Embryonic facial prominence (tissue), 1 donor: ENCODE data around the gene HMCN2.
"Not testable (repeated sequence)": the region's sequence is repeated elsewhere in the genome, so short reads cannot be mapped to it uniquely, and the experiment has no call there.

Experiments
- DNase-seq: peaks from one replicate; pipeline ENCODE4 v3.0.0-alpha.2; 2016; ENCODE audit errors: extremely low spot score

Gene HMCN2

DNA sequence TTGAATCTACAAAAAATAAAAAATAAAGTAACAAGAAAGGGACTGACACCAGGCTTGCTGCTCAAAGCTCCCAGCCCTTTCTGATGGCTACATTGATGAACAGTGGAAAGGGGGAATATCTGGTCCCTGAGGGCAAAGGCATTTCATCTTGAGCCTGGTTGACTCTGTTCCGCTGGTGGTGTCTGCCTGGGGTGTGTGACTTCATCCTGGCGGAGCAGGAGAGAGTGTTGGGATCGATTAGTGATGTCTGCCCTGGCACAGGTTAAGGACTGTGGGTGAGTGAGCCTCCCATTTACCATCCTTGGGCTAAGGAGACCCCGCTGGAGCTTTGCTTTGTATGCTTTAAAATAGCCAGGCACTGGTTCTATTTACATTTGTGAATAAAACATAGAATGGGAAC lies 122.3 kb downstream of the HMCN2 start:
- no peak for DNase-seq

DNA sequence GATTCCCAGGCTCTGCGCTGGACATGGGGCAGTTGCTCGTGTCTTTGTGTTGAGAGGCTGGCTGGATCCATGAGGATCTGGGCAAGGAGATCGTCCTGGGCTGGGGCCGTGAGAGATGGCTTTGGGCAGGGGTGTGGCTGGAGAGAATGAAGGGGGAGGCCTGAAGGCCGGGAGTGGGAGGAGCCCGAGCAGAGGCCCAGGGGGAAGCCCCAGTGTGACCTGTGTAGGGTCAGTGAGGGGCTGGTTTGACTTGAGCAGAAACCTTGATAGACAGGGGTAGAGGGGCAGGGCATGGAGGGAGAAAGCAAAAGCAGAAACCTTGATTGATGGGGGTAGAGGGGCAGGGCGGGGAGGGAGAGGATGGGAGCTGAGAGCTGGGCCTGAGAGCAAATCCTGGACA lies 124.8 kb downstream of the HMCN2 start:
- no peak for DNase-seq

DNA sequence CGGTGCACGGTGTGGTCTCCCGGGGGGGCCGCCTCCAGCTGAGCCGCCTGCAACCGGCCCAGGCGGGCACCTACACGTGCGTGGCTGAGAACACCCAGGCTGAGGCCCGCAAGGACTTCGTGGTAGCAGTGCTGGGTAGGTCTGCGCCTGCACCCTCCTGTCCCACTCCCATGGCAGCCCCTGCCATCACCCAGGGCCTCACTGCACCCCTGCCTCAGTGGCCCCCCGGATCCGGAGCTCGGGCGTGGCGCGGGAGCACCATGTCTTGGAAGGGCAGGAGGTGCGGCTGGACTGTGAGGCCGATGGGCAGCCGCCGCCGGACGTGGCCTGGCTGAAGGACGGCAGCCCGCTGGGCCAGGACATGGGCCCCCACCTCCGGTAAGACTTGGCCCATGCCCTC lies 125.4 kb downstream of the HMCN2 start:
- DNase-seq = no peak

DNA sequence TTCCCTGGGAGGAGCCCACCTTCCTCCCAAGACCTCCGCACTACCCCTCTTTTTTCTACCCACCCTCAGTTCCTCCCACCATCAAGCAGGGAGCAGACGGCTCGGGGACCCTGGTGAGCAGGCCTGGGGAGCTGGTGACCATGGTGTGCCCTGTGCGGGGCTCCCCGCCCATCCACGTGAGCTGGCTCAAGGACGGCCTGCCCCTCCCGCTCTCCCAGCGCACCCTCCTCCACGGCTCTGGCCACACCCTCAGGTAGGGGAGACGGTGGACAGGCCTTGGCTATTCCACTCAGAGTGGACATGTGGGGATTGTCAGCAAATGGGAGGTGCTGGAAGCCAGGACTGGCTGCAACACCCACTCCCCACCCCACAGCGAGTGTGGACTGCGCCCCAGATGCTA lies 126.3 kb downstream of the HMCN2 start:
- no peak for DNase-seq

DNA sequence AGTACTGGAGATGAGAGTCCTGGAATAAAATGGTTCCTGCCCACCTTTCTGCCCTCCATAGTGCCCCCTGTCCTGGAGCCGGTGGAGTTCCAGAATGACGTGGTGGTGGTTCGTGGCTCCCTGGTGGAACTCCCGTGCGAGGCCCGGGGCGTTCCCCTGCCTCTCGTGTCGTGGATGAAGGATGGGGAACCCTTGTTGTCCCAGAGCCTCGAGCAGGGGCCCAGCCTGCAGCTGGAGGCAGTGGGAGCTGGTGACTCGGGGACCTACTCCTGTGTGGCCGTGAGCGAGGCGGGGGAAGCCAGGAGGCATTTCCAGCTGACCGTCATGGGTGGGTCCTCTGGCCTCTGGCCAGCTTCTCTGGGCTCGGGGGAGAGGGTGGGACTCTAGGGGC lies 128.1 kb downstream of the HMCN2 start:
- DNase-seq = no peak

DNA sequence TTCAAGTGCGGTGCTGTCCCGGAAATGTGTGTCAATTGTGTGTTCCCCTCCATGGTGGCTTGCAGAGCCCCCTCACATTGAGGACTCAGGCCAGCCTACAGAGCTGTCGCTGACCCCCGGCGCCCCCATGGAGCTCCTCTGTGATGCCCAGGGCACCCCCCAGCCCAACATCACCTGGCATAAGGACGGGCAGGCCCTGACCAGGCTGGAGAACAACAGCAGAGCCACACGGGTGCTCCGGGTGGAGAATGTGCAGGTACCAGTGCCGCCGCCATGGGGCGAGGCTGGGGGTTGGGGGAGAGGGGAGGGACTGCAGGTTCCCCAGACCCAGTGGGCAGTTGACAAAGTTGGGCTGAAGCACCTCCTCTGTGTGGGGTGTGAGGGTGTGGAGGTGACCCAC lies 128.8 kb downstream of the HMCN2 start:
- no peak for DNase-seq

DNA sequence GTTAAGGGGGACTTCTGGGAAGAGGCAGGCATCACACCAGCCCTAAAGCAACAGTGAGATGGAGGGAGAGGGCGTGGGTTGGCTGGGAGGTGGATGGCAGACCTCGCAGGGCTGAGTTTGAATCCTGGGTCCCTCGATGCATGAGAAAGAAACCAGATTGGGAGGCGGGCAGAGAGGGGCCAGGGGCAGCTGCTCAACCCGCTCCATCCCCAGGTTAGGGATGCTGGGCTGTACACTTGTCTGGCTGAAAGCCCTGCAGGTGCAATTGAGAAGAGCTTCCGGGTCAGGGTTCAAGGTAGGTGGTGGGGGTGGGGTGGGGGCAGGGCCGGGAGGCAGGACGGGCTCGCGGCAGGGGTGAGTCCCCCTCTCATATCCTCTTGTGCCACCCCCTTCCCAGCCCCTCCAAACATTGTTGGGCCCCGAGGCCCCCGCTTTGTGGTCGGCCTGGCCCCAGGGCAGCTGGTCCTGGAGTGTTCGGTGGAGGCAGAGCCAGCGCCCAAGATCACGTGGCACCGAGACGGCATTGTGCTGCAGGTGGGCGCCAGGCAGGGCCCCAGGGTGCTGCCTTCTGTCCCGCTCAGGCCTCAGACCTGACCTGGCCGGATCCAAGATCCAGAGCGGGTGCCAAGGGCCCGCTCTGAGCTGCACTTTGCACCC lies 129.4 kb downstream of the HMCN2 start:
- no peak for DNase-seq

DNA sequence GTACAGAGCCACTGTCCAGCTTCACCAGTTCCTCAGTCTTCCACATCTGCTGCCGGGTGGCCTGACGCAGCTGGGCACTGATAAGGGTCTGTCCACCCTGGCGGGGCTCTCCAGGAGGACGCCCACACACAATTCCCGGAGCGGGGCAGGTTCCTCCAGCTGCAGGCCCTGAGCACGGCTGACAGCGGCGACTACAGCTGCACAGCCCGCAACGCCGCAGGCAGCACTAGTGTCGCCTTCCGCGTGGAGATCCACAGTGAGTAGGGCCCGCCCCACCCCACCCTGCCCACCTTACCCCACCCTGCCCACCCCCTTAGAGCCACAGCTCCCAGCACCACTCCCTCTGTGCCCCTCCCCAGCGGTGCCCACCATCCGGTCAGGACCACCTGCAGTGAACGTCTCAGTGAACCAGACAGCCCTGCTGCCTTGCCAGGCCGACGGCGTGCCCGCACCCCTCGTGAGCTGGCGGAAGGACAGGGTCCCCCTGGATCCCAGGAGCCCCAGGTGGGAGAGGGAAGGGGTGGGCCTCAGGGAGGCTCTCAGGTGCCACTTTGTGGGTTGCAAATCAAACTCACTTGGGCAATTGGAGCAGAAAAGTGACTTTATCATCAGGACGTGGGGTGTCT lies 130.4 kb downstream of the HMCN2 start:
- DNase-seq = no peak

DNA sequence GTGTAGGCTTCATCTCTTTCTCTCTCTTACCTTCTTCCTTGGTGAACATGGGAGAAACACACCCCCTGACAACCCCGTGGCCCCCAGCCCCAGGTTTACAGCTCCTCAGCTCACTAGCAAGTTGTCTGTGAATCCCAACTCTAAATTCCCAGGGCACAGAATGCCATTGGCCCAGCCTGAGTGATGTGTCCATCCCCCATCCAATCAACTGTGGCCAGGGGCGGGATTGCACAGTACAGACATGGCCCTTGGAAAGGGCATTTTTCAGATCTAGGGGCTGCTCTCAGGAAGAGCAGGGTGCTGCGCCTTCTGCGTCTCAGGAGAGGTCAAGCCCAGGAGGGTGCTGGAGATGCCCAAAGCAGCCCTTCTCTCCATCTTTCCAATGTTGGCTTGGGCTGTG lies 131.0 kb downstream of the HMCN2 start:
- DNase-seq = no peak

DNA sequence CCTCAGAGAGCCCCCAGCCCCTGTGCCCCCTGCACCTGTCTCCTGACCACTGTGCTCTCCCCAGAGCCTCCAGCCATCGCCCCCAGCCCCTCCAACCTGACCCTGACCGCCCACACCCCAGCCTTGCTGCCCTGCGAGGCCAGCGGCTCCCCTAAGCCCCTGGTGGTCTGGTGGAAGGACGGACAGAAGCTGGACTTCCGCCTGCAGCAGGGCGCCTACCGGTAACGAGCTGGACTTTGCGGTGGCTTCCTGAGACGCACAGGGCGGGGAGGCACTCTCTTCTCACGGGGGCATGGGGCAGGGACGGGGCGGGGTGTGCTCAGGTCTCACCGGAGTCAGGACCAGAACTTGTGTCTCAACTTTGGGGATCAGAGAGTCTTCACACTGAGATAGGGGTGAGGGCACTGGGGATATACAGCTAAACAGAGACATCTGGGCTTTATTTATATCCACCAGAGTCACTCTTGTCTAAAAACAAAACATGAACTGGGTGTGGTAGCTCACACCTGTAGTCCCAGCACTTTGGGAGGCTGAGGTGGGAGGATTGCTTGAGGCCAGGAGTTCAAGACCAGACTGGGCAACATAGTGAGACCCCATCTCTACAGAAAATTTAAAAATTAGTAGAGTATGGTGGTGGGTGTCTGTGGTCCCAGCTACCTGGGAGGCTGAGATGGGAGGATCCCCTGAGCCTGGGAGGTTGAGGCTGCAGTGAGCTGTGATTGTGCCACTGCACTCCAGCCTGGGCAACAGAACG lies 133.1 kb downstream of the HMCN2 start:
- no peak for DNase-seq

DNA sequence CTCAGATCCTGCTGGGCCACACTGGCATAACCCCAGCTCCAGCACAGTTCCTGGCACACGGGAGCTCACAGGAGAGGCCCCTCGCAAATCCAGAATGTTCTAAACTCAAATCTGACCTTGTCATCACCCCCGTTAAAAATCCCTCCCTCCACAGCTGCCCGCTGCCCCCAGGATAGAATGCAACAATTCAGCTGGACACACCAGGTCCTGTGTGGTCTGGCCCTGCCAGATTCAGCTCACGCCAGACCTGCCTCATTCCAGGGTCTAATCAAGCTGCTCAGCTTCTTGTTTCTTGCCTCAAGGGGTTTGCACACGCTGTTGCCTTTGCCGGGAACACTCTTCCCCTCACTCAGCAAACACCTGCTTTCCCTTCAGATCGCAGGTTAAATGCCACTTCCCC lies 134.2 kb downstream of the HMCN2 start:
- no peak for DNase-seq

DNA sequence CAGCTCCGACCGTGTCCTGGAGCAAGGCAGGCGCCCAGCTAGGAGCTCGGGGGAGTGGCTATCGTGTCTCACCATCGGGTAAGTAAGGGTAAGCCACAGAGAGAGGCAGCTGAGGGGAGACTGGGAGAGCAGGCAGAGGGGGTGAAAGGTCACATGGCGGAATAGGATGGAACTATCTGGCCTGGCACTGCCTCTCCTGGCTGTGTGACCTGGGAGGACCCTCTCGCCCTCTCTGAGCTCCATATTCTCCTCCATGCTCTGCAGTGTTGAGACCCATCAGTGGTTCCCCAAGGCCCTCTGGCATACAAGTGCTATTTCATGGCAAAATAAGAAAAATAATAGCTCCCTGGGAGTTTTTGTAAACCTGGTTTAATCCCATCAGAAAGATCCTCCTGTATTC lies 135.3 kb downstream of the HMCN2 start:
- no peak for DNase-seq

DNA sequence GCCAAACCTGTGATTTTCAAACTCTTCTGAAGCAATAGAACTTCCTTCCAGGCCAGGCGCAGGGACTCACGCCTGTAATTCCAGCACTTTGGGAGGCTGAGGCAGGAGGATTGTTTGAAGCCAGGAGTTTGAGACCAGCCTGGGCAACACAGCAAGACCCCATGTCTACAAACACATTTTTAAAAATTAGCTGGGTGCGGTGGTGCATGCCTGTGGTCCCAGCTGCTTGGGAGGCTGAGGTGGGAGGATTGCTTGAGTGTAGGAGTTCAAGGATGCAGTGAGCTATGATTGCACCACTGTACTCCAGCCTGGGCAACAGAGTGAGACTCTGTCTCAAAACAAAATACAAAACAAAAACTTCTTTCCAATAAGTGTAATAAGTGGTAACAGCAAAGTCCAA lies 136.2 kb downstream of the HMCN2 start:
- not testable (repeated sequence) for DNase-seq

DNA sequence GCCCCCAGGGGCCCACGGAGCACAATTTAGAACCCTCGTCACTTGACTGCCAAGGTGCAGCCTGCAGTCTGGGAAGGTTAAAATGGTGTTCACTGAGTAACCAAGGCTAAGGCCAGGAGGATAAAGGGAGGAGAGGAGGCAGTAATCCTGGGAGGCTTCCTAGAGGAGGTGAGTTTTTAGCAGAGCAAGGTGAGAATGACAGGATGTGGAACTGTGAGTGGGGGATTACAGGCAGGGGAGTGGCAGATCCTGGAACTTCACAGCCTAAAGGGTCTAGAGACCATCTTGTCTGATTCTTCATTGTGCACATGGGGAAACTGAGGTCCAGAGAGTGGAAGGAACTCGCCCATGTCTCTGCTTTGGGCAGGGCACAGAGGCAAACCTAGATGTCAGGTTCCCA lies 136.7 kb downstream of the HMCN2 start:
- no peak for DNase-seq

DNA sequence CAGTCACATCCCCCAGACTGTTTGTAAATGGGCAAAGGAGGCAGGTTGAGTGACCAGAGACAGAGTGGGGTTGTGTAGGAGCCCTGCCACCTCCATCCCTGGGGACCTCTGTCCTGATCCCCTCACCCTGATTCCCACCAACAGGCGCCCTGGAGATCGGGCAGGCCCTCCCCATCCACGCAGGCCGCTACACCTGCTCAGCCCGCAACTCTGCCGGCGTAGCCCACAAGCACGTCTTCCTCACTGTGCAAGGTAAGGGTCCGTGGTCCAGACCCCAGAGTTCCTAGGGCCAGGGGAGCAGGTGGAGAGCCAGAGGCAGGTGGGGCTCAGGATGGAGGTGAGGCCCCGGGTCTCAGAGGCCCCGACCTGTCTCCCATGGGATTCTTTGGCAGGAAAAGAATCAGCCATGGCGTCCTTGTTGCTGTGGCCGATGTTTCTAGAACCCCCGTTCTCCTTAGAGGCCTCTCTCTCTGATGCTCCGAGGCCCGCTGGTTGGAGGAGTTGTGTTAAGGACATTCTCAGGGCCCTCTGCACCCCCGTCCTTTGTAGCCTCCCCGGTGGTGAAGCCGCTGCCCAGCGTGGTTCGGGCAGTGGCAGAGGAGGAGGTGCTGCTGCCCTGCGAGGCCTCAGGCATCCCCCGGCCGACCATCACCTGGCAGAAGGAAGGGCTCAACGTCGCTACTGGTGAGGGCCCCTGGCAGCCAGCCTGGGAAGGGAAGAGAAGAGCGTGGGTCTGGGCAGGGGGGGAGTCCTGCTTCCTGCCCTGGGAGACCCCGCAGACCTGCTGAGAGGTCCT lies 137.3 kb downstream of the HMCN2 start:
- DNase-seq = no peak

DNA sequence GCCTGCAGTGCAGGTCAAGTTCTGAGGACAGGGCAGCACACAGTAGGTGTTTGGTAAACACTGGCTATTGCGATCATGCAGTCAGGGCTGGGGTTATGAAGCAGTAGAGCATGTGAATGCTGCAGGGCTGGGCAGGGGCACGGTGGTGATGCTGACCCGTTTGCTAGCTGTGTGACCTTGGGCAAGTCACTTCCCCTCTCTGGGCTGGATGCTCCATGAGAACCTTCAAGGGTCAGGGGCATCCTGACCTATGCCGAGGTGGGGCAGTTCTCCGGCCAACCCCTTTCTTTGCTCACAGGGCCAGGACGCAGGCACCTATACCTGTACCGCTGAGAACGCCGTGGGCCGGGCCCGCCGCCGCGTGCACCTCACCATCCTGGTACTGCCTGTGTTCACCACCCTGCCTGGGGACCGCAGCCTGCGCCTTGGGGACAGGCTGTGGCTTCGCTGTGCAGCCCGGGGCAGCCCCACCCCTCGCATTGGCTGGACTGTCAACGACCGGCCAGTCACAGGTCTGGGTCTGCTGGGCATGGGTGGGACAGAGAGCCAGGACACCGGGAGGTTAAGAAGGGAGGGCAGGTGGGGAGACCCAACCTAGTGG lies 140.2 kb downstream of the HMCN2 start:
- DNase-seq = no peak

DNA sequence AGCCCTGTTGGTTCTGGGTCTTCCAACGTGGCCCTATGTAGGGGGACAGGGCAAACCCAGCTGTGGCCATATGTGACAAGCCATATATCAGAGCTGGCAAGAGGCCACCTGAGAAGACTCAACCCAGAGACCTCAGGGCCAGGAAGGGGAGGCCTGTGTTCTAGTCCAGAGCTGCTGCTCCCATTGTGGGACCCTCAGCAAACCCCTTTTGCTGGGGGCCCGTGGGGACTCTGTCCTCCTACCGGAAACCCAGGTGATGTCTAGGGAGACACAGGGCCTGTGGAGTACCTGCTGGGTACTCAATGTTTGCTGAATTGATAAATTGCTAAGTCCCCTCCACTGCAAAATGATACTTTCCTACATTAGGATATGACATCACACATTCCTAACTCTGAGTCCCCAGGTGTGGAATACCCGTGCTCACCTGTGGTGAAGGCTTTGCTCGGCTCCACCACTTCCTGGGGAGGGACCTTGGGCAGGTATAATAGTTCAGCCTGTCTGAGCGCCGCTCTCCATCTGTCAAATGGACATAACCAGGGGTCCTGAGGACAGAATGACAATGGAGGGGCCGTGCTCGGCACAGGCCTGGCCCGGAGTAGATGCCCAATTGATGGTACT lies 140.8 kb downstream of the HMCN2 start:
- DNase-seq = no peak

DNA sequence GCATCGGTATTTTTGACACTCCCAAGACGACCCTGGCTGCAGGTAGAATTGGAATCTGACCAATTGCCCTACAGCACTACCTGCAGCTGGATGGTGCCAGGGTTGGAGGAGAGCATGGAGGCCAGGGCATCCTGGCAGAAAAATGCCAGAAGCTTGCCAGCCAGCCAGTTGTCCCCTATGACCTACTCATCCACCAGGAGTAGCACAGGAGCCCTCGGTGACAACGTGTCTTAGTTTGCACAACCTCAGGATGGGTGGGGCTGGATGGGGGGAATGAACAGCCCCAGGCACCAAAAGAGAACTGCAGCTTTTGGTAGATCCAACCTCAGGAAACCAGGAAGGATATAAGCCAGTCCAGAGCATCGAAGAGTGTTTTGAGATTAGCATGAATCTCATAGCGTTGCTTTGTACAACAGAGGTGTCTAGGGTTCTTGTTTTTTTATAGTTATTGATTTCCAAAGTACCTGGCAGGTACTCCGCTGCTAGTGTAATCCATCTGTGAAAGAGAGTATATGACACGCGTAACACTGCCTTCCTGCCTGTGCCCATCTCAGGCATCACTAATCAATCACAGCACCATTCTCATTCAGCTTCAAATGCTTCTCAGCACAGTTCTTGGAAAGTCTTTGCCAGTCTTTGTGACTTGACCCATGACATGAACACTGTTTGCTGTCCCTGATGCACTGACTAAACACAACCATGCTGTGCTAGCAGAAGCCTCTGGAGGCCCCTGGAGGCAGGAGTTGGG lies 142.5 kb downstream of the HMCN2 start:
- DNase-seq = no peak

DNA sequence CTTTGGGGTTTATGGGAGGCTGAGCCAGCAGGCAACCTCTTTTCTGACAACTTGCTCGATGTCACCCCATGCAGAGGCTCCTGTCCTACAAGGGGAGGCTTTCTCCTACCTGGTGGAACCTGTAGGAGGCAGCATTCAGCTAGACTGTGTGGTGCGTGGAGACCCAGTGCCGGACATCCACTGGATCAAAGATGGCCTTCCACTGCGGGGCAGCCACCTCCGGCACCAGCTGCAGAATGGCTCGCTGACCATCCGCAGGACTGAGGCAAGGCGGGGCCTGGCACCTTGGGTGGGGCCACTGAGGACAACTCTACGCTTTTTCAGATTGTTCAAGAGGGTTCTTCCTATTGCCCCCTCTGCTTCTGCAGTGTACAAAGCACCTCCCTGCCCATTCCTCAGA lies 143.1 kb downstream of the HMCN2 start:
- no peak for DNase-seq

DNA sequence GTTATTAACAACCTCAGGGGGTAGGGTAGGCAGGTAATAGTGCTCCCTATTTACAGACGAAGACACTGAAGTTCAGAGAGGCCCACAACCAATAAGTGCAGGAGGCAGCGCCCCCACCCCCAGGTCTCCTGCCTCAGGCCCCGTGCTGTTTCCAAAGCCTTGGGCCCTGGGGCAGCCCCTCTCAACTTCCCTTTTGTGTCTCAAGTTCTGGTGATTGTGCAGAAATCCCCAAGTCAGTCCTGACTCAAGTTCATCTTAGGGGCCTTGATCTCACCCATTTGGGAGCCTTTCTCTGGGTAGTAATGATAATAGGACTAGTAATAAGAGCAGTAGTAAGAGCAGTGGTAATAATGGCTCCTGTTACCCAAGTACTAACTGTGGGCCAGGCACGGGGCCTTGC lies 143.7 kb downstream of the HMCN2 start:
- DNase-seq = no peak

DNA sequence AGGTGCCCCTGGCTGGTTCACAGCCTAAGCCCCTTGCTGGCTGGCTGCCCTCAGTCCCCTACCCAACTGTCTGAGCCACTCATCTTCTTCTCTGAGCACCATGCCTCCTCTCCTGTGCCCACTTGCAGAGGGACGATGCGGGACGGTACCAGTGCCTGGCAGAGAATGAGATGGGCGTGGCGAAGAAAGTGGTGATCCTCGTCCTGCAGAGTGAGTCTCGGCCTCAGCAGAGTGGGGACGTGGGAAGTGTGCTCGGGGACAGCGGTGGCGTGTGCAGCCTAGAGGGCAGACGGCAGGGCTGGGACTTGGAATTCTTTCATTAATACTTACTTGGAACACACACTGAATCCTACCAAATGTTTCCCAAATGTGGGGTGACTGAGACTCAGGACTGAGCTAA lies 144.9 kb downstream of the HMCN2 start:
- no peak for DNase-seq
